ENCODE measurements around the gene SNX20.

DNA sequence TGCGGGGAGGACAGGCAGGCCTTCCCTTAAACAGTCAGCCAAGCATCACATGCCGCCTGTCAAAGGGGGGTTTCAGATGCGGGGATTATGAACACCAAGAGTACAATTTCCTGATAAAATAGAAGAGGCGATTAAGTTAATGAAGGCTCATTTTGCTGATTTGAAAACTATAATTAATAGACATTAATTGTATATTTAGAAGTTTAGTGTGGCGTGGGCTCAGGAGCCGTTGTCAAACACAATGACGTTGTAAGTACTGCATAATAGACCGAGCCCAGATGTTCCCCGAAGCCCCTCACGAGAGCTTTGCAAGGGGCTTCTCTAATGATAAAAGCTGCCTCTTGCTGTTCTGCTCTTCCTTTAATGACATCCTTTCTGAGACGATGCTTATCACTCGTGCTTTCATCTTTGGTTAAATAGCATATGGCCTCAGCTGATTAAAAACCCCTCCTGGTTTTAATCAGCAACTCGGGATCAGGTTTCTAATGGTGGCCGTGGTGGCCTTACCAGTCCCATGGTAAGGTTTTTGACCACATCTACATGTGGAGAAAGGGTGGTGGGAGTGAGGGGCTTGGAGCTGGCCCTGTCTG lies 28.2 kb downstream of the SNX20 start:
- TF ChIP-seq POLR2A (IDR thresholded peaks at IDR 0.05; ENCODE audit: low read depth, low read length): no peak
- TF ChIP-seq, protein P1, sequence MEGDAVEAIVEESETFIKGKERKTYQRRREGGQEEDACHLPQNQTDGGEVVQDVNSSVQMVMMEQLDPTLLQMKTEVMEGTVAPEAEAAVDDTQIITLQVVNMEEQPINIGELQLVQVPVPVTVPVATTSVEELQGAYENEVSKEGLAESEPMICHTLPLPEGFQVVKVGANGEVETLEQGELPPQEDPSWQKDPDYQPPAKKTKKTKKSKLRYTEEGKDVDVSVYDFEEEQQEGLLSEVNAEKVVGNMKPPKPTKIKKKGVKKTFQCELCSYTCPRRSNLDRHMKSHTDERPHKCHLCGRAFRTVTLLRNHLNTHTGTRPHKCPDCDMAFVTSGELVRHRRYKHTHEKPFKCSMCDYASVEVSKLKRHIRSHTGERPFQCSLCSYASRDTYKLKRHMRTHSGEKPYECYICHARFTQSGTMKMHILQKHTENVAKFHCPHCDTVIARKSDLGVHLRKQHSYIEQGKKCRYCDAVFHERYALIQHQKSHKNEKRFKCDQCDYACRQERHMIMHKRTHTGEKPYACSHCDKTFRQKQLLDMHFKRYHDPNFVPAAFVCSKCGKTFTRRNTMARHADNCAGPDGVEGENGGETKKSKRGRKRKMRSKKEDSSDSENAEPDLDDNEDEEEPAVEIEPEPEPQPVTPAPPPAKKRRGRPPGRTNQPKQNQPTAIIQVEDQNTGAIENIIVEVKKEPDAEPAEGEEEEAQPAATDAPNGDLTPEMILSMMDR (IDR thresholded peaks at IDR 0.05; ENCODE audit: extremely low read depth in 1 of 2, insufficient read depth in 1 of 2, low read depth in 1 of 2, low read length in 2 of 2): no peak
- TF ChIP-seq MYC (IDR thresholded peaks at IDR 0.05; ENCODE audit: low read depth, low read length): no peak
- TF ChIP-seq POLR2AphosphoS5 (IDR thresholded peaks at IDR 0.05; ENCODE audit: insufficient read depth, low read depth, low read length): no peak
- TF ChIP-seq, protein P2, sequence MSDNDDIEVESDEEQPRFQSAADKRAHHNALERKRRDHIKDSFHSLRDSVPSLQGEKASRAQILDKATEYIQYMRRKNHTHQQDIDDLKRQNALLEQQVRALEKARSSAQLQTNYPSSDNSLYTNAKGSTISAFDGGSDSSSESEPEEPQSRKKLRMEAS (IDR thresholded peaks at IDR 0.05; ENCODE audit: insufficient read depth, insufficient read length): no peak
